MCF 10A (cell line): ENCODE data around the gene PEF1. TPM values are rescaled to one million over a fixed set of nuclear protein-coding genes. Genes with fewer than 3 reads are reported as not detected.

ENCODE experiments used
- BruUV-seq: library from RNA; stranded (reverse); fragments of 400-500 nt; replicated peaks from 2 replicates; lab custom pipeline; 2021; lab: Mats Ljungman, UMichigan
- CTCF ChIA-PET: fragments of 300-600 bp; sonication (Branson Sonifier 250); formaldehyde crosslinking; extraction: SDS; loops from one replicate; lab custom pipeline; 2021; ENCODE audit warnings: antibody characterized with exemption, inconsistent platforms; lab: Yijun Ruan, JAX
- POLR2A ChIA-PET: fragments of 300-600, 350-650 bp; sonication (Branson Sonifier 250); formaldehyde crosslinking; extraction: SDS; loops from one replicate; lab custom pipeline; 2020; ENCODE audit warnings: antibody characterized with exemption, inconsistent platforms; lab: Yijun Ruan, JAX
- DNase-seq: peaks from one replicate; pipeline ENCODE4 v3.0.0-alpha.2; 2018; ENCODE audit not compliant: unreplicated experiment
- H3K27ac Mint-ChIP-seq: one replicate; pipeline ENCODE4 v1.8.0; 2022; ENCODE audit warnings: mild to moderate bottlenecking, low read depth, mixed read lengths; ENCODE audit not compliant: unreplicated experiment
- H3K27me3 Mint-ChIP-seq: one replicate; pipeline ENCODE4 v1.8.0; 2022; ENCODE audit warnings: mixed read lengths; ENCODE audit not compliant: insufficient read depth, unreplicated experiment
- H3K36me3 Mint-ChIP-seq: one replicate; pipeline ENCODE4 v1.8.0; 2022; ENCODE audit warnings: mild to moderate bottlenecking, moderate library complexity, mixed read lengths; ENCODE audit not compliant: insufficient read depth, unreplicated experiment
- H3K4me1 Mint-ChIP-seq: one replicate; pipeline ENCODE4 v1.8.0; 2022; ENCODE audit warnings: mixed read lengths; ENCODE audit not compliant: insufficient read depth, unreplicated experiment
- H3K4me3 Mint-ChIP-seq: one replicate; pipeline ENCODE4 v1.8.0; 2022; ENCODE audit warnings: mild to moderate bottlenecking, moderate library complexity, mixed read lengths; ENCODE audit not compliant: unreplicated experiment
- H3K9me3 Mint-ChIP-seq: one replicate; pipeline ENCODE4 v1.8.0; 2022; ENCODE audit warnings: mixed read lengths; ENCODE audit not compliant: unreplicated experiment
- CTCF ChIP-seq: fragments of 200-600 bp; IDR thresholded peaks from one replicate; pipeline ENCODE4 v1.8.0; 2022; ENCODE audit warnings: antibody characterized with exemption, mild to moderate bottlenecking; ENCODE audit not compliant: unreplicated experiment
- intact Hi-C: fragments of 100-400 bp; cut with micrococcal nuclease; formaldehyde crosslinking; loops from 2 replicates; pipeline ENCODE4 v1.14.1; 2022
- total RNA-seq: library from RNA; stranded (reverse); gene quantifications from 2 replicates; pipeline ENCODE4 v1.2.3, GENCODE V29; 2022

PEF1 gene
- total RNA-seq, 1 experiment from 2014 or later, result 61.1 TPM

GRCh38 chr1:31651089-31651420 is 6.4 kb upstream of the PEF1 start:
- TF ChIP-seq CTCF, result no peak
- POLR2A ChIA-PET, result interaction anchor here (0.7 to 2.2 kb wide), 6 partner anchors 8 to 137 kb away, joined by 3 to 7 read pairs (median 6); no protein-coding TSS in a partner anchor
- Mint-ChIP-seq H3K4me1 (no peaks in the 10 kb centered on the region), H3K27ac (no peak overlapping the region), H3K36me3 (peaks cover 6% of the 10 kb centered on the region), H3K4me3 (no peak overlapping the region), H3K27me3 (no peaks in the 10 kb centered on the region), H3K9me3 (no peaks in the 10 kb centered on the region)
- intact Hi-C loops, result no loop called here
- DNase-seq, result no peak
- CTCF ChIA-PET, result interaction anchor here (0.7 to 2.3 kb wide), 4 partner anchors 13 to 281 kb away, joined by 5 to 24 read pairs (median 5); no protein-coding TSS in a partner anchor
- no TSS peak for BruUV-seq

- intact Hi-C loops, result no loop called here
- no peak overlapping the region for H3K4me3 Mint-ChIP-seq
- ChIA-PET CTCF (interaction anchor here (0.6 to 2.3 kb wide), 4 partner anchors 14 to 140 kb away, joined by 3 to 24 read pairs (median 5); no protein-coding TSS in a partner anchor), POLR2A (interaction anchor here (0.6 to 2.2 kb wide), 7 partner anchors 9 to 138 kb away, joined by 3 to 7 read pairs (median 5); no protein-coding TSS in a partner anchor)
- no peak for DNase-seq
- H3K4me1 Mint-ChIP-seq, result no peaks in the 10 kb centered on the region
- BruUV-seq, result no TSS peak
- H3K27ac Mint-ChIP-seq, result no peak overlapping the region
- no peaks in the 10 kb centered on the region for H3K9me3 Mint-ChIP-seq
- no peaks in the 10 kb centered on the region for H3K27me3 Mint-ChIP-seq
- H3K36me3 Mint-ChIP-seq, result peaks cover 6% of the 10 kb centered on the region
- no peak for TF ChIP-seq CTCF
Observed at GRCh38 chr1:31650161-31651088, 5.7 kb upstream of the PEF1 start.

- no peak for DNase-seq
- TF ChIP-seq CTCF, result no peak
- Mint-ChIP-seq H3K36me3 (peaks cover 12% of the 10 kb centered on the region), H3K4me1 (no peaks in the 10 kb centered on the region), H3K4me3 (no peak overlapping the region), H3K27ac (no peak overlapping the region), H3K27me3 (no peaks in the 10 kb centered on the region), H3K9me3 (no peaks in the 10 kb centered on the region)
- BruUV-seq, result no TSS peak
- POLR2A ChIA-PET, result no interaction called here
- intact Hi-C loops, result no loop called here
- CTCF ChIA-PET, result interaction anchor here (0.6 to 0.8 kb wide), 4 partner anchors 11 to 97 kb away, joined by 3 to 4 read pairs (median 4); no protein-coding TSS in a partner anchor
Observed at GRCh38 chr1:31648641-31649357, 4.1 kb upstream of the PEF1 start.
